Stomach (tissue), 4 donors: Measurements from ENCODE around the gene ADGRD1.

Experiments used
- CTCF ChIP-seq, 7 experiments: fragments of 450-650 bp in 4 of 7; fragments of 200-600 bp in 3 of 7; sonication (generic) in 3 of 7; IDR thresholded peaks; one replicate each; pipeline ENCODE4 v1.5.1; 2016 to 2019; ENCODE audit warnings: antibody characterized with exemption in 7 of 7, control low read depth in 2 of 7, mild to moderate bottlenecking in 1 of 7
- POLR2A ChIP-seq, 4 donors: fragments of 450-650 bp; IDR thresholded peaks; one replicate each; pipeline ENCODE4 v1.6.1; 2016; ENCODE audit warnings: antibody characterized with exemption in 4 of 4, control low read depth in 2 of 4, mild to moderate bottlenecking in 1 of 4, moderate library complexity in 1 of 4
- POLR2AphosphoS5 ChIP-seq, 3 donors: sonication (generic); formaldehyde crosslinking; IDR thresholded peaks; one replicate each; pipeline ENCODE4 v1.6.1; 2016; ENCODE audit warnings: antibody characterized with exemption in 3 of 3

- TF ChIP-seq CTCF (IDR thresholded peaks at IDR 0.05) (no peak), POLR2A (IDR thresholded peaks at IDR 0.05) (no peak), POLR2AphosphoS5 (IDR thresholded peaks at IDR 0.05) (no peak)
Observed at GRCh38 chr12:131135786-131136538, 182.3 kb downstream of the ADGRD1 start.
